Activated B cell treated with CpG ODN at 0.5 μM for 24 hours (primary cell): ENCODE measurements around the gene NCBP2L. TPM values are rescaled to one million over a fixed set of nuclear protein-coding genes. Genes with fewer than 3 reads are reported as not detected.
A peak's percentile ranks its signal among the peaks of the same experiment; 100 is the strongest.

Source experiments
- ATAC-seq: fragments of 200-7000 bp; cut with Tn5 transposase; one replicate; pipeline ENCODE4 v1.10.0; 2021; ENCODE audit warnings: low read depth, mild to moderate bottlenecking, moderate library complexity
- CTCF ChIA-PET: fragments of 350-600 bp; sonication (Branson Sonifier 250); formaldehyde crosslinking; loops from one replicate; lab custom pipeline; 2021; ENCODE audit warnings: antibody characterized with exemption; lab: Charles Lee
- POLR2A ChIA-PET: fragments of 350-600 bp; sonication (Branson Sonifier 250); formaldehyde crosslinking; loops from one replicate; lab custom pipeline; 2021; ENCODE audit warnings: antibody characterized with exemption; lab: Charles Lee
- DNase-seq: peaks from one replicate; pipeline ENCODE4 v3.0.0; 2022
- H3K27ac Mint-ChIP-seq: one replicate; pipeline ENCODE4 v1.8.0; 2020; ENCODE audit warnings: mixed read lengths
- H3K27me3 Mint-ChIP-seq: one replicate; pipeline ENCODE4 v1.8.0; 2021; ENCODE audit warnings: mixed read lengths
- H3K36me3 Mint-ChIP-seq: one replicate; pipeline ENCODE4 v1.8.0; 2021; ENCODE audit warnings: low read depth, mixed read lengths
- H3K4me1 Mint-ChIP-seq: one replicate; pipeline ENCODE4 v1.8.0; 2021; ENCODE audit warnings: mixed read lengths
- H3K4me3 Mint-ChIP-seq: one replicate; pipeline ENCODE4 v1.8.0; 2020; ENCODE audit warnings: mild to moderate bottlenecking, mixed read lengths
- H3K9me3 Mint-ChIP-seq: one replicate; pipeline ENCODE4 v1.8.0; 2020; ENCODE audit warnings: mixed read lengths
- intact Hi-C: fragments of 100-400 bp; cut with micrococcal nuclease; formaldehyde crosslinking; loops from one replicate; pipeline ENCODE4 v1.15.1; 2024
- total RNA-seq: library from RNA; stranded (reverse); gene quantifications from 2 replicates; pipeline ENCODE4 v1.2.3, GENCODE V29; 2022
- TF ChIP-seq, protein P1 (sequence below): fragments of 200-600 bp; IDR thresholded peaks from one replicate; pipeline ENCODE4 v1.8.0; 2022; ENCODE audit warnings: antibody characterized with exemption, mild to moderate bottlenecking

Gene NCBP2L
- total RNA-seq, 1 donor from 2014 or later = not detected

DNA sequence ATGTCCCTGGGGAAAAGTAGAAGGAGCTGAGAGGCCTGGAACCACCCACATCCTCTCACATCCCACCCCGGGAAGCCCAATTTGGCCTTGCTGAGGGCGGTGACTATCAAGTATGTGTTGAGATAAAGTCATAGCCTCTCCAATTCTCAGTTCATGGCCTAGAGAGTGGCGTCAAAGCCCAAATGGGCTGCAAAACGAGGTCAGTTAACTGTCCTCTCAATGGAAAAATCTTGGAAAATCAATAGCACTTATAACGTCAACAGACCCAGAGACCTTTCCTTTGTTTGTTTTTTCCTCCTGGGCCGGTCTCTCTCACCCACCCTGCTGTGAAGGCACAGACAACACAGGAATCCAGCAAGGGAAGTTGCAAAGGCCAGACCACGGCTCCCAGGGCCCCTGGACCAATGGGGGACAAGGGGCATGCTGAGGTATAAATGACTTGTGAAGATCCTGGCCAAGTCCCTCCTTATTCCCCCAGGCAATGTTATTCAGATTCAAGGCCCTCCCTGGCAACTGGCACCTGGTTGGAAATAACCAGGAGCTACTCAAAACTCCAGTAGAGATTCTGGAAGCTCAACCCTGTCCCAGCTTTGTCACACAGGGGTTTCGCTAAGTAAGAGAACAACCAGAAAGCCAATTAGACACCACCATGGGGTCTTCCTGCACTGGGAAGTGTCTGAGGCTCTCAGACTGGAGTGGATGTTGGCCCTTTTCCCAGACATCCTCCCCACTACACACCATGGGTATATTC lies 40.6 kb upstream of the NCBP2L start:
- no peak for ATAC-seq

DNA sequence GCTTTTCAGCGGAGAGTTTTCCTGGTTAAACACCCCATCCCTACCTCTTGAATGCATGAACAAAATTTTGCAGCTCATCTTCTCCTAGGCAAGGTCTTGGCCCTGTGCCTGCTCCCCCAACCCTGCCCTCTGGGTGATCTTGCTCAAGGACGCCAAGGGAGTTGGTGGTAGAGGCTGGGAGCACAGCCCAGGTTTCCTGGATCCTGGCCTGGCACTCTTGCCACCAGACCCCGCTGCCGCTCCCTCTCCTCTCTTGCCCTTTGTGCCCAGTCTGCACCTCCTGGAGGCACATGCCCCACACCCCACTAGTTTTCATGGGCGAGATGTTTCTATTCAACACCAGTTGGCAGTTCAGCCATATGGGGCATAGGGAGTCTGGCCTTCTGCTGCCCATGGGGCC lies 39.3 kb upstream of the NCBP2L start:
- Mint-ChIP-seq H3K4me3 (no peak overlapping the region), H3K27ac (no peak overlapping the region)
- CTCF ChIA-PET = no interaction called here

More for the DNA sequence above, 40.6 kb upstream of the NCBP2L start:
- POLR2A ChIA-PET = interaction anchor here (1.1 kb wide), 2 partner anchors 20 kb away, joined by 3 to 10 read pairs; no protein-coding TSS in a partner anchor
- Mint-ChIP-seq H3K4me1 (peaks cover 17% of the 10 kb centered on the region), H3K36me3 (no peaks in the 10 kb centered on the region), H3K27ac (no peak overlapping the region), H3K27me3 (no peaks in the 10 kb centered on the region), H3K9me3 (no peaks in the 10 kb centered on the region), H3K4me3 (no peak overlapping the region)
- TF ChIP-seq, protein P1, sequence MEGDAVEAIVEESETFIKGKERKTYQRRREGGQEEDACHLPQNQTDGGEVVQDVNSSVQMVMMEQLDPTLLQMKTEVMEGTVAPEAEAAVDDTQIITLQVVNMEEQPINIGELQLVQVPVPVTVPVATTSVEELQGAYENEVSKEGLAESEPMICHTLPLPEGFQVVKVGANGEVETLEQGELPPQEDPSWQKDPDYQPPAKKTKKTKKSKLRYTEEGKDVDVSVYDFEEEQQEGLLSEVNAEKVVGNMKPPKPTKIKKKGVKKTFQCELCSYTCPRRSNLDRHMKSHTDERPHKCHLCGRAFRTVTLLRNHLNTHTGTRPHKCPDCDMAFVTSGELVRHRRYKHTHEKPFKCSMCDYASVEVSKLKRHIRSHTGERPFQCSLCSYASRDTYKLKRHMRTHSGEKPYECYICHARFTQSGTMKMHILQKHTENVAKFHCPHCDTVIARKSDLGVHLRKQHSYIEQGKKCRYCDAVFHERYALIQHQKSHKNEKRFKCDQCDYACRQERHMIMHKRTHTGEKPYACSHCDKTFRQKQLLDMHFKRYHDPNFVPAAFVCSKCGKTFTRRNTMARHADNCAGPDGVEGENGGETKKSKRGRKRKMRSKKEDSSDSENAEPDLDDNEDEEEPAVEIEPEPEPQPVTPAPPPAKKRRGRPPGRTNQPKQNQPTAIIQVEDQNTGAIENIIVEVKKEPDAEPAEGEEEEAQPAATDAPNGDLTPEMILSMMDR = no peak
- intact Hi-C loops = no loop called here
- CTCF ChIA-PET = no interaction called here
- no peak for DNase-seq

DNA sequence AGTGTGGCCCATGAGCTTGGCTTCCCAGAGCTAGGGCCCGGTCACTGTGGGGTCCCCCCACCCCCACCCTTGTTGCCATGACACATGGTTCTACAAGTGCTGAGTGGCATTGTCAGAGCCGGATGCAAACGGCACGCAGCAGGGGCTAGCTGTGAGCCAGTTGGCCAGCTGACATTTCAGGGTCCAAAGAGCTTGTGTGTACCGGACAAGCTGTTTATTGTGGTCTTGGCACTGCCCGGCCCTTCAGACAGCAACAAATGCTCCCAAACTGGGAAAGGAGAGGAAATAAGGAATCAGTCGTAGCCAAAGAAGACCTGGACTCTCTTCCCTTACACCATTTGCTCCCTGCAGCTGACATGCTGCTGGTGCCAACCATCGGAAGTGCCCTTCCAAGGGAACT lies 38.8 kb upstream of the NCBP2L start:
- H3K4me3 Mint-ChIP-seq = no peak overlapping the region
- no peaks in the 10 kb centered on the region for H3K36me3 Mint-ChIP-seq
- no peak for ATAC-seq
- ChIA-PET POLR2A (interaction anchor here (1.1 kb wide), 1 partner anchor 110 kb away, joined by 3 read pairs; the partner anchor contains the start of gene PRPS1), CTCF (no interaction called here)
- intact Hi-C loops = no loop called here
- no peaks in the 10 kb centered on the region for H3K9me3 Mint-ChIP-seq
- no peaks in the 10 kb centered on the region for H3K27me3 Mint-ChIP-seq
- peaks cover 20% of the 10 kb centered on the region for H3K4me1 Mint-ChIP-seq
- no peak overlapping the region for H3K27ac Mint-ChIP-seq
- DNase-seq = no peak
- TF ChIP-seq, protein P1 = no peak

More for the DNA sequence above, 39.3 kb upstream of the NCBP2L start:
- no peak for DNase-seq
- TF ChIP-seq, protein P1 = no peak
- intact Hi-C loops = no loop called here
- ATAC-seq = no peak
- Mint-ChIP-seq H3K36me3 (no peaks in the 10 kb centered on the region), H3K27me3 (no peaks in the 10 kb centered on the region), H3K9me3 (no peaks in the 10 kb centered on the region), H3K4me1 (peaks cover 20% of the 10 kb centered on the region)
- POLR2A ChIA-PET = interaction anchor here (1.1 kb wide), 1 partner anchor 21 kb away, joined by 3 read pairs; no protein-coding TSS in a partner anchor

DNA sequence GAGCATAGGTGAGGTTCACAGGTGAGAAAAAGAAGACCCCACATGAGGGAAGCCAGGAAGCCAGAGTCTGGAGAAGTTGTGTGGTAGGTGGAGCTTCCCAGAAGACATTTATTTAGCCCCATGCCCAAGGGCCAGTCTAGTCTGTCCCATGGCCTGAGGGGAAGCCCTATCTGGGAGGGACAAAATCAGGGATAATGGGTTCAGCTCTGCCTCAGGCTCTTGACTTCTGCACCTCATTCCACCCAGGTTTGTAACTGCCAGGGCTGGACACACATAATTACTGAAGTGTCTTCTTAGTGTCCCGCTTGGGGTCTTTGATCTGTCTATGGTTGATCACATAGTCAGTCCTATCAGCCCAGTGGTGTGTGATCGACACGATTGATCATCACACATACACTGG lies 38.0 kb upstream of the NCBP2L start:
- CTCF ChIA-PET = no interaction called here
- no peak overlapping the region for H3K27ac Mint-ChIP-seq
- ATAC-seq (no peak), DNase-seq (no peak)
- H3K4me3 Mint-ChIP-seq = no peak overlapping the region
- peaks cover 20% of the 10 kb centered on the region for H3K4me1 Mint-ChIP-seq
- TF ChIP-seq, protein P1 = no peak
- no peaks in the 10 kb centered on the region for H3K9me3 Mint-ChIP-seq
- no peaks in the 10 kb centered on the region for H3K27me3 Mint-ChIP-seq
- intact Hi-C loops = no loop called here
- POLR2A ChIA-PET = interaction anchor here (1.1 kb wide), 1 partner anchor 111 kb away, joined by 3 read pairs; the partner anchor contains the start of gene PRPS1
- H3K36me3 Mint-ChIP-seq = no peaks in the 10 kb centered on the region

DNA sequence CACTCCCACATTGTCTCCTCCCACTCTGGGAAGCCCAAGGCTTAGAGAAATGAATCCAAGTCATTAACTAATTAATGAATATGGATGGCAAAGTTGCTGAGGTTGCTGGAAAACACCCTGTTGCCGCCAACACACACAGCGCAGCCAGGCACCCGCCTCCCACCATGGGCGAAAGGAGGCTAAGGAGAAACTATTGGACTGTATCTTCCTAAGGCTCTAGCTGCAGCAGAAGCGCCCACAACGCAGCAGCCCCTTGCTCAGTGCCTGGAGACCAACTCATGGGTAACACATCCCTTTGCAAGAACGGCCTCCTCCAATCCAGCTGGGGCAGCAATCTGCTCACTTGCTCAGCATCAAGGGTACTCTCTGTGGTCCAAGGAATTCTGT lies 36.1 kb upstream of the NCBP2L start:
- ChIA-PET POLR2A (interaction anchor here (0.6 to 2.1 kb wide), 8 partner anchors 12 to 538 kb away, joined by 3 to 20 read pairs (median 6); partner anchors contain the start of gene PRPS1), CTCF (interaction anchor here (0.8 kb wide), 1 partner anchor 36 kb away, joined by 4 read pairs; the partner anchor contains the start of gene NCBP2L)
- DNase-seq = peak; percentile 14
- no peaks in the 10 kb centered on the region for H3K9me3 Mint-ChIP-seq
- TF ChIP-seq, protein P1 = no peak
- H3K36me3 Mint-ChIP-seq = no peaks in the 10 kb centered on the region
- no peaks in the 10 kb centered on the region for H3K27me3 Mint-ChIP-seq
- H3K4me3 Mint-ChIP-seq = peak overlapping the region; percentile 89
- intact Hi-C loops = loop anchor here (5.0 kb wide), 1 partner anchor 36 kb away; the partner anchor contains the start of genes NCBP2L and TSC22D3
- ATAC-seq = peak; percentile 12
- peaks cover 20% of the 10 kb centered on the region for H3K4me1 Mint-ChIP-seq
- H3K27ac Mint-ChIP-seq = peak overlapping the region; percentile 98
